PC-9 (cell line): ENCODE measurements around the gene ENG. TPM values are rescaled to one million over a fixed set of nuclear protein-coding genes. Genes with fewer than 3 reads are reported as not detected.
"Not testable (repeated sequence)": the region's sequence is repeated elsewhere in the genome, so short reads cannot be mapped to it uniquely, and the experiment has no call there.

ENCODE experiments used
- BruUV-seq: library from RNA; stranded (reverse); fragments of 400-500 nt; replicated peaks from 2 replicates; lab custom pipeline; 2021; lab: Mats Ljungman, UMichigan
- CTCF ChIA-PET: fragments of 300-600 bp; sonication (Branson Sonifier 250); formaldehyde crosslinking; loops from one replicate; lab custom pipeline; 2022; ENCODE audit warnings: antibody characterized with exemption; lab: Charles Lee
- POLR2A ChIA-PET: fragments of 300-600 bp; sonication (Branson Sonifier 250); formaldehyde crosslinking; loops from one replicate; lab custom pipeline; 2022; ENCODE audit warnings: antibody characterized with exemption; ENCODE audit not compliant: unreplicated experiment; lab: Charles Lee
- DNase-seq, 2 experiments: peaks; one replicate each; pipeline versions ENCODE4 v3.0.0 to v3.0.0-alpha.2; 2015 to 2022; ENCODE audit warnings: mixed read lengths in 1 of 2
- H2AFZ ChIP-seq: fragments of 200-600 bp; sonication (generic); 2 replicates; pipeline ENCODE4 v1.8.1; 2017; ENCODE audit warnings: antibody characterized with exemption
- H3F3A ChIP-seq: fragments of 200-600 bp; sonication (generic); 2 replicates; pipeline ENCODE4 v1.8.1; 2017; ENCODE audit warnings: antibody characterized with exemption, mild to moderate bottlenecking, low read depth; ENCODE audit not compliant: insufficient read depth
- H3K27ac ChIP-seq: fragments of 200-600 bp; sonication (generic); 2 replicates; pipeline ENCODE4 v1.6.1; 2016; ENCODE audit warnings: mixed run types
- H3K27me3 ChIP-seq: fragments of 200-600 bp; sonication (generic); 2 replicates; pipeline ENCODE4 v1.6.1; 2016; ENCODE audit warnings: low read depth, mixed run types; ENCODE audit not compliant: insufficient read depth
- H3K36me3 ChIP-seq: fragments of 200-600 bp; sonication (generic); 2 replicates; pipeline ENCODE4 v1.6.1; 2016; ENCODE audit warnings: low read depth, mixed run types
- H3K4me1 ChIP-seq: fragments of 200-600 bp; sonication (generic); replicated peaks from 2 replicates; pipeline ENCODE4 v1.6.1; 2016; ENCODE audit warnings: mixed run types; ENCODE audit not compliant: insufficient read depth
- H3K4me2 ChIP-seq: fragments of 200-600 bp; sonication (generic); 2 replicates; pipeline ENCODE4 v1.6.1; 2017; ENCODE audit warnings: mixed run types
- H3K4me3 ChIP-seq: fragments of 200-600 bp; sonication (generic); 2 replicates; pipeline ENCODE4 v1.6.1; 2016; ENCODE audit warnings: mixed run types
- H3K79me2 ChIP-seq: fragments of 200-600 bp; sonication (generic); 2 replicates; pipeline ENCODE4 v1.6.1; 2017; ENCODE audit warnings: low read depth, mixed run types
- H3K9me2 ChIP-seq: fragments of 200-600 bp; sonication (generic); 2 replicates; pipeline ENCODE4 v1.8.1; 2017; ENCODE audit warnings: mild to moderate bottlenecking; ENCODE audit not compliant: insufficient read depth
- H3K9me3 ChIP-seq: fragments of 200-600 bp; sonication (generic); 2 replicates; pipeline ENCODE4 v1.8.1; 2016; ENCODE audit warnings: low read depth; ENCODE audit not compliant: insufficient read depth
- H4K20me1 ChIP-seq: fragments of 200-600 bp; sonication (generic); 2 replicates; pipeline ENCODE4 v1.8.1; 2017; ENCODE audit not compliant: insufficient read depth
- CTCF ChIP-seq: fragments of 200-600 bp; sonication (generic); conservative IDR thresholded peaks from 2 replicates; pipeline ENCODE4 v1.6.1; 2017; ENCODE audit warnings: mixed run types, antibody characterized with exemption, mild to moderate bottlenecking, moderate library complexity
- EZH2 ChIP-seq: fragments of 200-600 bp; sonication (generic); IDR thresholded peaks from 2 replicates; pipeline ENCODE4 v1.8.0; 2017; ENCODE audit warnings: antibody characterized with exemption, low read depth
- intact Hi-C: fragments of 100-400 bp; cut with micrococcal nuclease; formaldehyde crosslinking; loops from one replicate; pipeline ENCODE4 v1.10.0; 2022; ENCODE audit not compliant: unreplicated experiment
- total RNA-seq: library from RNA; stranded (reverse); gene quantifications from 2 replicates; pipeline ENCODE4 v1.2.3, GENCODE V29; 2021

ENG gene
- total RNA-seq, 1 experiment from 2014 or later = 23.1 TPM

DNA sequence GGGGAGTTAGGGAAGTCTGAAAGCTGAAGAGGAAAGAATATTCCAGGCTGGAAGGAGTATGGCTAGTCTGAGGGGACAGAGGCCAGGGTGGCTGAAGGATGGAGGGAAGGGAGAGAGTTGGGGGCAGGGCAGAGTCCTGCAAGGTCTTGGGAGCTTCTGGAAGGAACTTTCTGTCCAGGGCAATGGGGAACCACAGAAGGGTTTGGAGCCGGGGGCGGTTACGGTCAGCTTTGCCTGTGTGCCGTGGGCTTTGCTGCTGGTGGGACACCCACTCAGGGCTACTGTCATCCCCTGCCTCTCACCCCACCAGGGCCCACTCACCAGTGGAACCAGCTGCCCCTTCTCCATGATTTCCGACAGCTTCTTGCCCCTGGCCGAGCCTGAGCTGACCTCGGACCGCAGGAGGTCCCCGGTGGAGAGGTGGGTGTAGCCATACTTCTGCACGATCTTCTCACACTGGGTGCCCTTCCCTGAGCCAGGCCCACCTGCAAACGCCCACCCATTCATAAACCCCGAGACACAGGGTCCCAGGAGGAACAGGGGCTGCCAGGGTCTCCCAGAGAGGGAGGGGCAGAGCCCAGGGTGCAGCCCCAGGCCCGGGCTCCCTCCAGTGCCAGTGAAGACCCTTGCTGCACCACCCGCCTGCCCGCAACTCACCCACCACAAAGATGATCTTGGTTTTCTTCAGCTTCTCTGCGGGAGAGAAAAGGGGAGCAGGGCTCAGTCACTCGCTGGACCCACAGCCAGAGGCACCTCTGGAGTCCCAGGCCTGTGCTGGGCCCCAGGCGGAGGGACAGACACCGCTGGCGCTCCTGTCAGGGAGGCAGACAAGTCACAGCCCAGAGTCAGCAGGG lies 18.1 kb upstream of the ENG start:
- Histone ChIP-seq H3K4me2 (no peak overlapping the region), H3K27me3 (no peaks in the 10 kb centered on the region), H3F3A (no peaks in the 10 kb centered on the region), H2AFZ (no peak overlapping the region), H3K27ac (no peak overlapping the region), H3K9me3 (no peaks in the 10 kb centered on the region), H3K4me1 (peaks cover 15% of the 10 kb centered on the region; the same call in 1 of the 2 replicates), H3K79me2 (no peaks in the 10 kb centered on the region), H3K4me3 (no peak overlapping the region), H3K9me2 (no peaks in the 10 kb centered on the region), H4K20me1 (no peaks in the 10 kb centered on the region), H3K36me3 (no peaks in the 10 kb centered on the region)
- intact Hi-C loops = loop anchor here (5.0 kb wide), 1 partner anchor 70 kb away; the partner anchor contains the start of gene FPGS
- no TSS peak for BruUV-seq
- DNase-seq = no peak
- TF ChIP-seq CTCF (no peak), EZH2 (no peak)
- POLR2A ChIA-PET = no interaction called here
- CTCF ChIA-PET = no interaction called here

- Histone ChIP-seq H3K27ac (no peak overlapping the region), H3K4me1 (peaks cover 8% of the 10 kb centered on the region; the same call in 1 of the 2 replicates), H3K27me3 (no peaks in the 10 kb centered on the region), H3K79me2 (no peaks in the 10 kb centered on the region), H3K4me2 (no peak overlapping the region), H3K9me3 (no peaks in the 10 kb centered on the region), H2AFZ (no peak overlapping the region), H4K20me1 (no peaks in the 10 kb centered on the region), H3K4me3 (no peak overlapping the region), H3K9me2 (no peaks in the 10 kb centered on the region), H3K36me3 (no peaks in the 10 kb centered on the region), H3F3A (no peaks in the 10 kb centered on the region)
- BruUV-seq = no TSS peak
- CTCF ChIA-PET = interaction anchor here (0.6 kb wide), 1 partner anchor 281 kb away, joined by 3 read pairs; no protein-coding TSS in a partner anchor
- no peak for DNase-seq
- TF ChIP-seq CTCF (no peak), EZH2 (no peak)
- POLR2A ChIA-PET = no interaction called here
- intact Hi-C loops = loop anchor here (2.0 to 5.0 kb wide), 3 partner anchors 47 to 85 kb away; partner anchors contain the start of genes CDK9 and FPGS
Observed at GRCh38 chr9:127871531-127871930, 17.1 kb upstream of the ENG start.

GRCh38 chr9:127870887-127871286 lies 16.4 kb upstream of the ENG start:
- CTCF ChIA-PET = interaction anchor here (0.6 kb wide), 1 partner anchor 70 kb away, joined by 6 read pairs; no protein-coding TSS in a partner anchor
- Histone ChIP-seq H3K4me2 (no peak overlapping the region), H3K27ac (no peak overlapping the region), H3K36me3 (no peaks in the 10 kb centered on the region), H2AFZ (no peak overlapping the region), H4K20me1 (no peaks in the 10 kb centered on the region), H3F3A (no peaks in the 10 kb centered on the region), H3K9me3 (no peaks in the 10 kb centered on the region), H3K27me3 (no peaks in the 10 kb centered on the region), H3K79me2 (no peaks in the 10 kb centered on the region), H3K9me2 (no peaks in the 10 kb centered on the region), H3K4me3 (no peak overlapping the region), H3K4me1 (peaks cover 8% of the 10 kb centered on the region; the same call in 1 of the 2 replicates)
- TF ChIP-seq CTCF (no peak), EZH2 (no peak)
- intact Hi-C loops = loop anchor here (1.0 to 5.0 kb wide), 5 partner anchors 48 to 136 kb away; partner anchors contain the start of genes CDK9, FPGS and TOR2A
- POLR2A ChIA-PET = no interaction called here
- DNase-seq = no peak
- BruUV-seq = no TSS peak

DNA sequence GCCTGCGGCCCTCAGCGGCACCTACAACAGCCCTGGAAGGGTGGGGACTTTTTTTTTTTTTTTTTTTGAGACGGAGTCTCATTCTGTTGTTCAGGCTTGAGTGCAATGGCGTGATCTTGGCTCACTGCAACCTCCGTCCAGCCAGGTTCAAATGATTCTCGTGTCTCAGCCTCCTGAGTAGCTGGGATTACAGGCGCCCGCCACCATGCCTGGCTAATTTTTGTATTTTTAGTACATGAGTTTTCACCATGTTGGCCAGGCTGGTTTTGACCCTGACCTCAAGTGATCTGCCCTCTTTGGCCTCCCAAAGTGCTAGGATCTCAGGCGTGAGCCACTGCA lies 15.7 kb upstream of the ENG start:
- H3K4me2 ChIP-seq, BruUV-seq, H4K20me1 ChIP-seq, H3K9me2 ChIP-seq, H3K4me1 ChIP-seq, H3K36me3 ChIP-seq, H3K79me2 ChIP-seq, H3K9me3 ChIP-seq, H3K4me3 ChIP-seq, H2AFZ ChIP-seq, H3K27me3 ChIP-seq, POLR2A ChIA-PET, H3K27ac ChIP-seq, DNase-seq, H3F3A ChIP-seq: not testable (repeated sequence)
- CTCF ChIA-PET = interaction anchor here (0.6 to 1.6 kb wide), 11 partner anchors 27 to 450 kb away, joined by 3 to 9 read pairs (median 4); partner anchors contain the start of genes CDK9 and TOR2A
- intact Hi-C loops = loop anchor here (1.0 to 5.0 kb wide), 5 partner anchors 49 to 135 kb away; partner anchors contain the start of genes CDK9, FPGS and TOR2A
